ENCODE measurements around the gene CLIC4.

The CLIC4 gene

GRCh38 chr1:24708938-24709337, 36.3 kb upstream of the CLIC4 start:
- Histone ChIP-seq H3K4me3 (ENCODE audit: low read depth in 1 of 2, low read length in 1 of 2) (no peak overlapping the region), H3K27me3 (no peaks in the 10 kb centered on the region), H3K9me3 (no peaks in the 10 kb centered on the region), H3K27ac (no peak overlapping the region), H3K36me3 (no peaks in the 10 kb centered on the region), H3K4me1 (ENCODE audit: control insufficient read depth in 1 of 2, insufficient read depth in 1 of 2, low read depth in 1 of 2, low read length in 1 of 2) (peaks cover 3 to 8% of the 10 kb centered on the region in 2 experiments)
- TF ChIP-seq, protein P1, sequence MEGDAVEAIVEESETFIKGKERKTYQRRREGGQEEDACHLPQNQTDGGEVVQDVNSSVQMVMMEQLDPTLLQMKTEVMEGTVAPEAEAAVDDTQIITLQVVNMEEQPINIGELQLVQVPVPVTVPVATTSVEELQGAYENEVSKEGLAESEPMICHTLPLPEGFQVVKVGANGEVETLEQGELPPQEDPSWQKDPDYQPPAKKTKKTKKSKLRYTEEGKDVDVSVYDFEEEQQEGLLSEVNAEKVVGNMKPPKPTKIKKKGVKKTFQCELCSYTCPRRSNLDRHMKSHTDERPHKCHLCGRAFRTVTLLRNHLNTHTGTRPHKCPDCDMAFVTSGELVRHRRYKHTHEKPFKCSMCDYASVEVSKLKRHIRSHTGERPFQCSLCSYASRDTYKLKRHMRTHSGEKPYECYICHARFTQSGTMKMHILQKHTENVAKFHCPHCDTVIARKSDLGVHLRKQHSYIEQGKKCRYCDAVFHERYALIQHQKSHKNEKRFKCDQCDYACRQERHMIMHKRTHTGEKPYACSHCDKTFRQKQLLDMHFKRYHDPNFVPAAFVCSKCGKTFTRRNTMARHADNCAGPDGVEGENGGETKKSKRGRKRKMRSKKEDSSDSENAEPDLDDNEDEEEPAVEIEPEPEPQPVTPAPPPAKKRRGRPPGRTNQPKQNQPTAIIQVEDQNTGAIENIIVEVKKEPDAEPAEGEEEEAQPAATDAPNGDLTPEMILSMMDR (IDR thresholded peaks at IDR 0.05), result no peak

DNA sequence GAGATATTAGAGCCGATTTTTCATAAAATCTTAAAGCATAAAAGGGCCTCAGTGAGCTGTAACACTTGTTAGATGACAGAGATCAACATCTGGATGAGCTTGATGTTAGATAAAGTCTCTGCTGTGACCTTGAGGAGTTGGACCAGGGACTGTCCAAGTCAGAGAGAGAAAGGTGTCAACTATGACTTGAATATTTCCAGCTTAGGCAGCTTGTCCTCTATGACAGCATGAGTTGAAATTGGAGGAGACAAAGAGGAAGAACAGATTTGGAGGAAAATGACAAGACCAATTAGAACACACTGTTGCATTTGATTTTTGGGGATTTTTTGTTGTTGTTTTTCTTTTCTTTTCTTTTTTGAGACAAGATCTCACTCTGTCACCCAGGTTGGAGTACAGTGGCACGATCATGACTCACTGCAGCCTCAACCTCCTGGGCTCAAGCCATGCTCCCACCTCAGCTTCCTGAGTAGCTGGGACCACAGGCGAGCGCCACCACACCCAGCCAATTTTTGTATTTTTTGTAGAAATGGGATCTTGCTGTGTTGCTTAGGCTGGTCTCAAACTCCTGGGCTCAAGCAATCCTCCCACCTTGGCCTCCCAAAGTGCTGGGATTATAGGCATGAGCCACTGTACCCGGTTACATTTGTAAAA, 35.3 kb upstream of the CLIC4 start:
- Histone ChIP-seq H3K4me1 (ENCODE audit: control insufficient read depth in 1 of 2, insufficient read depth in 1 of 2, low read depth in 1 of 2, low read length in 1 of 2) (peaks cover 3 to 8% of the 10 kb centered on the region in 2 experiments), H3K9me3 (no peaks in the 10 kb centered on the region), H3K36me3 (no peaks in the 10 kb centered on the region), H3K27me3 (no peaks in the 10 kb centered on the region), H3K4me3 (ENCODE audit: low read depth in 1 of 2, low read length in 1 of 2) (no peak overlapping the region), H3K27ac (no peak overlapping the region)
- TF ChIP-seq, protein P1 (IDR thresholded peaks at IDR 0.05), result no peak

GRCh38 chr1:24711329-24711728, 33.9 kb upstream of the CLIC4 start:
- Histone ChIP-seq H3K36me3 (no peaks in the 10 kb centered on the region), H3K27ac (no peak overlapping the region), H3K4me3 (ENCODE audit: low read depth in 1 of 2, low read length in 1 of 2) (no peak overlapping the region), H3K9me3 (no peaks in the 10 kb centered on the region), H3K27me3 (no peaks in the 10 kb centered on the region), H3K4me1 (ENCODE audit: control insufficient read depth in 1 of 2, insufficient read depth in 1 of 2, low read depth in 1 of 2, low read length in 1 of 2) (no peaks in the 10 kb centered on the region)
- TF ChIP-seq, protein P1 (IDR thresholded peaks at IDR 0.05), result no peak

- no peak overlapping the region for H3K4me3 ChIP-seq (ENCODE audit: low read depth in 1 of 2, low read length in 1 of 2)
- no peaks in the 10 kb centered on the region for H3K4me1 ChIP-seq (ENCODE audit: control insufficient read depth in 1 of 2, insufficient read depth in 1 of 2, low read depth in 1 of 2, low read length in 1 of 2)
- no peak overlapping the region for H3K27ac ChIP-seq
- TF ChIP-seq, protein P1 (IDR thresholded peaks at IDR 0.05), result no peak
- no peaks in the 10 kb centered on the region for H3K9me3 ChIP-seq
- H3K27me3 ChIP-seq, result no peaks in the 10 kb centered on the region
- no peaks in the 10 kb centered on the region for H3K36me3 ChIP-seq
These were observed 32.1 kb upstream of the CLIC4 start for GRCh38 chr1:24713176-24713575.

GRCh38 chr1:24713736-24714135, 31.5 kb upstream of the CLIC4 start:
- H3K9me3 ChIP-seq, result no peaks in the 10 kb centered on the region
- H3K27ac ChIP-seq, result no peak overlapping the region
- no peak overlapping the region for H3K4me3 ChIP-seq (ENCODE audit: low read depth in 1 of 2, low read length in 1 of 2)
- TF ChIP-seq, protein P1 (IDR thresholded peaks at IDR 0.05), result no peak
- H3K27me3 ChIP-seq, result no peaks in the 10 kb centered on the region
- no peaks in the 10 kb centered on the region for H3K4me1 ChIP-seq (ENCODE audit: control insufficient read depth in 1 of 2, insufficient read depth in 1 of 2, low read depth in 1 of 2, low read length in 1 of 2)
- no peaks in the 10 kb centered on the region for H3K36me3 ChIP-seq

Data from neutrophil (primary cell).